K562 (cell line): ENCODE data around the gene SYT7. TPM values are rescaled to one million over a fixed set of nuclear protein-coding genes. Genes with fewer than 3 reads are reported as not detected.

Experiments
- DEAF1 ChIP-seq: fragments of 450-650 bp; formaldehyde crosslinking; IDR thresholded peaks from 2 replicates; pipeline ENCODE4 v1.4.0; 2020; ENCODE audit warnings: mild to moderate bottlenecking, moderate library complexity
- FOSL1 ChIP-seq: fragments of 200-800 bp; sonication (Bioruptor generic); conservative IDR thresholded peaks from 2 replicates; pipeline ENCODE4 v1.6.1; 2016; ENCODE audit warnings: missing genetic modification characterization, missing compliant biosample characterization
- HINFP ChIP-seq: fragments of 450-650 bp; conservative IDR thresholded peaks from 2 replicates; pipeline ENCODE4 v1.6.1; 2016; ENCODE audit warnings: missing genetic modification characterization, low read depth, mild to moderate bottlenecking, control low read depth, missing compliant biosample characterization
- ID3 ChIP-seq, 2 experiments: fragments of 250-450 bp in 1 of 2; fragments of 450-650 bp in 1 of 2; sonication (Bioruptor Pico) in 1 of 2; IDR thresholded peaks; 2 replicates each; pipeline versions ENCODE4 v1.6.1 to v1.8.0; 2016 to 2021; ENCODE audit warnings: mild to moderate bottlenecking in 2 of 2, moderate library complexity in 2 of 2, missing compliant biosample characterization in 1 of 2, missing genetic modification characterization in 1 of 2
- NR2F6 ChIP-seq: fragments of 450-650 bp; formaldehyde crosslinking; IDR thresholded peaks from 2 replicates; pipeline ENCODE4 v1.4.0; 2020; ENCODE audit warnings: mild to moderate bottlenecking
- PHTF2 ChIP-seq: fragments of 250-450 bp; sonication (Bioruptor Pico); IDR thresholded peaks from 2 replicates; pipeline ENCODE4 v1.5.0; 2021; ENCODE audit warnings: mild to moderate bottlenecking
- RAD51 ChIP-seq: fragments of 450-650 bp; IDR thresholded peaks from 2 replicates; pipeline ENCODE4 v1.7.1; 2016; ENCODE audit warnings: low read depth, mild to moderate bottlenecking, borderline replicate concordance
- REST ChIP-seq, 2 experiments: fragments of 450-650 bp; formaldehyde crosslinking in 1 of 2; IDR thresholded peaks; 2 replicates each; pipeline versions ENCODE4 v1.4.0 to v1.6.1; 2014 to 2020; ENCODE audit warnings: mild to moderate bottlenecking in 2 of 2, borderline replicate concordance in 1 of 2, low read depth in 1 of 2
- RHOXF2B ChIP-seq: fragments of 250-450 bp; sonication (Bioruptor Pico); conservative IDR thresholded peaks from 2 replicates; pipeline ENCODE4 v1.5.1; 2021
- SRSF9 ChIP-seq: fragments of 200-400 bp; formaldehyde crosslinking; IDR thresholded peaks from 2 replicates; pipeline ENCODE4 v1.6.1; 2017; ENCODE audit warnings: low read depth, low read length, borderline replicate concordance
- TARDBP ChIP-seq: fragments of 450-650 bp; IDR thresholded peaks from 2 replicates; pipeline ENCODE4 v1.6.1; 2016
- ZNF3 ChIP-seq: fragments of 250-450 bp; sonication (Bioruptor Pico); IDR thresholded peaks from 2 replicates; pipeline ENCODE4 v1.5.0; 2021; ENCODE audit warnings: mild to moderate bottlenecking, moderate library complexity
- polyA plus RNA-seq, 8 experiments: library from polyadenylated mRNA; depleted of rRNA in 4 of 8; stranded (reverse) in 5 of 8; unstranded in 3 of 8; fragments of >200 nt; fragmentation: Nextera tagmentation in 2 of 8; fragmentation: Illumina TruSeq in 1 of 8; extraction: Ambion mirVana in 2 of 8; extraction: Trizol in 1 of 8; gene quantifications; 2 replicates each; pipeline versions ENCODE4 v1.2.1 to v1.2.3, GENCODE V29; 2011 to 2014; ENCODE audit warnings: inconsistent platforms in 1 of 8, missing spikeins in 1 of 8
- total RNA-seq, 7 experiments: library from RNA; depleted of rRNA in 6 of 7; stranded (reverse); fragments of >200 nt in 6 of 7; fragmentation: Illumina TruSeq in 2 of 7; extraction: Trizol in 2 of 7; gene quantifications; 2 replicates each; pipeline versions ENCODE4 v1.2.1 to v1.2.3, GENCODE V29; 2011 to 2021; ENCODE audit warnings: low replicate concordance in 1 of 7

Gene SYT7
- total and polyA plus RNA-seq, 9 of the 15 experiments (the other 6 are each of a cell fraction or from before 2014, with no cell fraction given): 0.01 to 0.51 (median 0.16) TPM; not detected in 1

- no peak for TF ChIP-seq PHTF2 (CRISPR knock-in tag)
- no peak; the same call in 1 of the 2 replicates for TF ChIP-seq REST (IDR thresholded peaks at IDR 0.05; ENCODE audit: borderline replicate concordance)
- TF ChIP-seq REST (CRISPR knock-in tag; IDR thresholded peaks at IDR 0.05; ENCODE audit: low read depth): peak; percentile 82
- no peak for TF ChIP-seq ZNF3 (CRISPR knock-in tag)
- TF ChIP-seq DEAF1 (CRISPR knock-in tag): peak; percentile 35; the same call in 1 of the 2 replicates
- no peak for TF ChIP-seq RHOXF2B (CRISPR knock-in tag)
- no peak for TF ChIP-seq RAD51
- TF ChIP-seq TARDBP: peak; percentile 62; the same call in 1 of the 2 replicates
- TF ChIP-seq ID3 (CRISPR knock-in tag; IDR thresholded peaks at IDR 0.05): no peak
- no peak; the same call in 1 of the 2 replicates for TF ChIP-seq ID3 (tag; IDR thresholded peaks at IDR 0.05)
- no peak for TF ChIP-seq NR2F6 (CRISPR knock-in tag)
- no peak for TF ChIP-seq FOSL1 (tag)
- TF ChIP-seq SRSF9: no peak
- 0 out of 2 replicates have a peak, but pooled peaks have one; percentile 12 for TF ChIP-seq HINFP
Observed at GRCh38 chr11:61581030-61581928, at the start of gene SYT7 (continued).
